Fibroblast of skin of right biceps (primary cell): ENCODE data around the gene ABCA5.
"Not testable (repeated sequence)": the region's sequence is repeated elsewhere in the genome, so short reads cannot be mapped to it uniquely, and the experiment has no call there.

ENCODE experiments used
- DNase-seq: peaks from one replicate; pipeline ENCODE4 v3.0.0-alpha.2; 2013

Gene ABCA5

DNA sequence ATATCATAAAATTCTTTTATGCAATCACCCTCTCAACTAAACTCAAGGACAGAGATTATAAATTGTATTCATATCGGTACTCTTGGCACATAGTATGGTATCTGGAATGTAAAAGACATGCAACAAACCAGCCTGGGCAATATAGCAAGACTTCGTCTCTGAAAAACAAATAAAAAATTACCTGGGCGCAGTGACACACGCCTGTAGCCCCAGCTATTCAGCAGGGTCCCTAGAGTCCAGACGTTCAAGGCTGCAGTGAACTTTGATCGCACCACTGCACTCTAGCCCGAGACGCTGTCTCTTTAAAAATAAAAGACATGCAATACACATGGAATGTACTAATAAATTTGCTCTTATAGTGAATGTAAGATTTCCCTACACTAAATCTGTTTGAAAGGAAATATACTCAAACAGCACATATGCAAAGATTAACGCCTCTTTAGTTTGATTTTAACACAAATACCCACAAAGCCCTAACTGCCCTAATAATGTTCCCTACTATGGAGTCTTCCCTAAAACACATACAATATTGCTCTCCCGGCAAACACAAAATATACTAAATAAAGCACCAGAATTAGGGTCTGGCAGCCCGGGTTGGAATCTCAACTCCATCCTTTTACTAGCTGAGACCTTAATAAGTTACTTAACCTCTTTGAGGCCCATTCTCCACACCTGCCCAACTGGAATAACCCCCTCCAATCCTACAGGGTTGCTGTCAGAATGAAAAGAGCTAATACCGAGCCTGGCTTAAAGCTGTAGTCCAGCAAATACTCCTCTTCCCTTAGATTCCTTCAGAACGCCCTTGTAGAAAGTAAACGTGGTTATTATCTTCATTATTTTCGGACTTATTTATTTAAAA is 1.2 kb downstream of the ABCA5 start:
- DNase-seq = no peak

DNA sequence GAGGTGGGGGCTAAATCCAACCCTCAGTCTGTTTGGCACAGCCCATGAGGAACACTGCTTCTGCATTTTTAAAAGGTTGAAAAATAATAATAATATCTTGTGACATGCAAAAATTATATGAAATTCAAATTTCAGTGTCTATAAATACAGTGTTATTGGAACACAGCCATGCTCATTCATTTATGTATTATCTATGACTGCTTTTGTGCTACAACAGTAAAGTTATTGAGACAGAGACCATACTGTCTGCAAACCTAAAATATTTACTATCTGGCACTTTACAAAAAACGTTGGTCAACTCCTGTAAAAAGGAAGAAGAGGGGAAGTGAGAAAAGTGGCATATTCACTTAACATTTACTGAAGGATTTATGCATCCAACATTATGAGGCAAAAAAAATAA is 3.1 kb downstream of the ABCA5 start:
- no peak for DNase-seq

DNA sequence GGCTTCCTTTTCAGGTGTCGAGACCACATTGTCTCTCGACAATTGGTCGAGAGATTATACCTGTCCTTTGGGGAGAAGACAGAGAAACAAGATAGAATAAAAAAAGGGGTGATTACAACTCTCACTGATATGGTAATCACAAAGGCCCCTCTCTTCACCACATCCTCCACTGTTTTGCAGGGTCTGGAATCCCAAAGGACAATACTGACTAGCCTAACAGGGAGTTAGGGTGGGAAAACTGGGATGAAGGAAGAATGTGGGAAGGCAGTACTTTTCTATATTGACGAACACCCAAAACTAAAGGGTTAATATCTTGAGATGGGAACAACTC is 6.1 kb downstream of the ABCA5 start:
- DNase-seq = no peak

DNA sequence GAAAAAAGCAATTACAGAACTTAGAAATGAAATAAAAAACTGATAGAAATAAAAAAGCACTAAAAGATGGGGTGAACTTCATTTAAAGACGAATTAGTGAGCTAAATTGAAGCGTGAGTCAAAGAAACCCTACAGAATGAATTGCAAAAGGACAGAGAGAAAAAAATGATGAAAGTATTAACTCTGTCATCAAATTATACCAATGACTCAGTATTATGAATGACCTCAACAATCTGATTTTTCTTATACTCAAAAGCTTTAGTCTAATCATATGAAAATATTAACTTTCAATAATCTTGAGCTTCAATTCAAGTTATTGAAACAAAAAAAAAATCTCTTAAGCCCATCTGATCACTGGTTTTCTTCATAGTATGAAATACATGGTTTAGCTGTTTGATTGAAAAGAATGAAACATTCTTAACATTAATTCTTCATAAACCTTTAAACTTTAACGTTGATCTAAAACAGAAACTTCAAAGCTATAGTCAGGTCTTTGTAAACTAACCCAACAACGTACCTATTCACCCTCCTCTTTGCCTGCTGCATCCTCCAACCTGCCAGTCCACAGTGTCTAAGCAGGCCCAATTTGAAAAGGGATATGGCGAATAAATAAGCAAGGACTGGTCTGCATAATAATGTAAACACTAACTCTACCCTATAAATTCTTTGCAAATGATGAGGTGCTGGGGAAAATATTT is 6.6 kb downstream of the ABCA5 start:
- peak; percentile 4 for DNase-seq

DNA sequence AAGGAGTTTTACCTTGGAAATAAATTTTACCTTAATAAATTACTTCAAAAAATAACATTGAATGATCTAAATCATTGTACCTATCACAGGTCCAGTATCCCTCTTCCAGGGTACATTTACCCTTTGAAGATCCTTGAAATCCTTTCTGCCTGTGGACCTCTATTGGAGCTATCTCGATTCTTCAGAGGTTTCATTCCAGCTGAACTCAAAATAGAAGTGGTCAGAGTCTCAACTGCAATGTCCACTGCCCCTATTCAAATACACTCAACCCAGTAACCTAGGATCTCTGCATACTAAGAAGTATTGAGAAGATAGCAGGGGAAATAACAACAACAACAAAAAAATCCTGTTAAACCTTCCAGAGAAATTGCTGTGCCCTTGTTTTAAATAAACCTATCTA is 9.3 kb downstream of the ABCA5 start:
- DNase-seq = no peak

DNA sequence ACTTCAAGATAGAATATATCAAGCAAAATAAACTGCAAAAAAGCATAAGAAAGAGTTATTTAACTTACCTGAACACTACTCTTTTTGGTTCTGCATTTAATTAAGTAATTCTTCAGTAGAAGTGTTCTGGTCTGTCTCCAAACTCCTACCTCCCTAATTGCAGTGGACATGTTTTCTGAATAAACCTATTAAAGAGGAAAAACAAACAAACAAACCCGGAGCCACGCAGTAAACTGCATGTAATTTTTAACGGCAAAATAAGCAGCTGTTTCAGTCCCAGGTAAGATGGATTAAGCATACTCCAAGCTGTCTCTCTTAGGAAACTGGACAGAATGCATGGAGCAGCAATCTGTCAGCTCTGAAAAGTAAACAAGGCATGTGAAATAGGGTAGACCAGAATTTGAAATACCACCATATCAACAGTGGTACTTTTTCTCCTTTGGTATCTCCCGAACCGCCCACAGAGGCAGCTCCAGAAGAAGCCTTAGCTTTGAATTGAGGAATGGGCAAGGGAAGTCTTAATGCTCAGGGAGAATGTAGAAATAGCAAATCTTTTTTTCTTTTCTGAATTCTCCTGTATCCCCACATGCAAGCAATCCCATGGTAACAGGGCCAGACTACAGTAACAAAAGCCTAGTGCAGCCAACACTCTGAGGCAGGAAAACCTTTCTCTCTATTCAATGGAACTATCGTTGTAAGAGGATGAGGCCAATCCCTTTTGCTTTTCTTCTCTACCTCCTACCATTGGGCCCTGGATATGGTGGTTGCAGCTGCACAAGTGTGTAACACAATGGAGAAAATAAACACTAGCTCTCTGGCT is 12.5 kb downstream of the ABCA5 start:
- DNase-seq = no peak

DNA sequence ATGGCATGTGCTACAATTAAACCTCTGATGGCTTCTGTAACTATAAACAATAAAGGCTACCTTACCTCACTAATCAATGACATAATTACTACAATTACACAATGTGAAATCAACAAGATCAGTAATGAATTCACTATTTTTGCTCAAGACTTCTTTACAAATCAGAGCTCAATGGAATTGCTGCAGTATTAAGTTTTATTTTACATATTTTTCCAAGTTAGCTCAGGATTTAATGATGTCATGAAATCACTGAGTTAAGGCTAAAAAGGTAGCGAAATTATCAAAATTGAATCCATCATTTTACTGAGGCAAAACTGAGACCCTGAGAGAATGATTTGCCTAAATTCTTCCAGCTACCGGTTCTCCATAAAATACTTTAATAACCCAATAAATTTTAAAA is 21.8 kb downstream of the ABCA5 start:
- DNase-seq = no peak

GRCh38 chr17:69302682-69303081 is 24.3 kb downstream of the ABCA5 start:
- DNase-seq = no peak

- DNase-seq = no peak
Observed at GRCh38 chr17:69300222-69300621, 26.7 kb downstream of the ABCA5 start.

DNA sequence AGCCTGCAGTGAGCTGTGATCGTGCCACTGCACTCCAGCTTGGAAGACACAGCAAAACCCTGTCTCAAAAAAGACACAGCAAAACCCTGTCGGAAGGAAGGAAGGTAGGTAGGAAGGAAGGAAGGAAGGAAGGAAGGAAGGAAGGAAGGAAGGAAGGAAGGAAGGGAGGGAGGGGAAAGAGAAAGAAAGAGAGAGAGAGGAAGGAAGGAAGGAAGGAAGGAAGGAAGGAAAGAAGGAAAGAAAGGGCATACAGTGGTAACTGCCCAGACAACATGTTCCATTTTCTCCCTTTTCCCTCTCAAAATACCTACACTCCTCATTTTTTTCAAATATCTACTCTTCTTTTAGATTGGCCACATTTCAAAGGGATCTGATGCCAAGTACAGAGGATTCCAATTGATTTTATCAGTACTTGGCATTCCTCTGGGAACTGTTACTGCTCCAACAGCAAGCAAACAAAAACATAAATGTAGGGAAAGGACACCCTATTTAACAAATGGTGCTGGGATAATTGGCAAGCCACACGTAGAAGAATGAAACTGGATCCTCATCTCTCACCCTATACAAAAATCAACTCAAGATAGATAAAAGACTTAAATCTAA is 28.7 kb downstream of the ABCA5 start:
- not testable (repeated sequence) for DNase-seq

GRCh38 chr17:69287168-69287567 is 39.8 kb downstream of the ABCA5 start:
- peak; percentile 20 for DNase-seq

GRCh38 chr17:69286257-69286656 is 40.7 kb downstream of the ABCA5 start:
- DNase-seq = peak; percentile 24

- no peak for DNase-seq
Observed at GRCh38 chr17:69284646-69285045, 42.3 kb downstream of the ABCA5 start.

- no peak for DNase-seq
Observed at GRCh38 chr17:69282002-69282401, 44.9 kb downstream of the ABCA5 start.

- DNase-seq = not testable (repeated sequence)
Observed at GRCh38 chr17:69276279-69276678, 50.7 kb downstream of the ABCA5 start.

DNA sequence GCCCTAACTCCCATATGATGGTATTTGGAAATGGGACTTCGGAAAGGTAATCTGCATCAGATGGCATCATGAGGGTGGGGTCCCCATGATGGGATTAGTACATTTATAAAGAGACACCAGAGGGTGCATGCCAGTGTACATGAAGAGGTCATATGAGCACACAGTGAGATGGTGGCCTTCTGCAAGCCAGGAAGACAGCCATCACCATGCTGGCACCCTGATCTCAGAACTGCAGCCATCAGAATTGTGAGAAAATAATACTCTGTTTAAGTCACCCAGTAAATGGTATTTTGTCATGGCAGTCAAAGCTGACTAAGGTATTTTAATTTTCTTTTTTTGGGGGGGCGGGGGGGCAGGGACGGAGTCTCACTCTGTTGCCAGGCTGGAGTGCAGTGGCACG is 51.2 kb downstream of the ABCA5 start:
- no peak for DNase-seq

GRCh38 chr17:69271023-69271422 is 55.9 kb downstream of the ABCA5 start:
- DNase-seq = no peak

- peak; percentile 94 for DNase-seq
Observed at GRCh38 chr17:69269131-69269998, 57.6 kb downstream of the ABCA5 start.

GRCh38 chr17:69268543-69269014 is 58.4 kb downstream of the ABCA5 start:
- DNase-seq = peak; percentile 34

GRCh38 chr17:69267219-69267618 is 59.7 kb downstream of the ABCA5 start:
- no peak for DNase-seq

DNA sequence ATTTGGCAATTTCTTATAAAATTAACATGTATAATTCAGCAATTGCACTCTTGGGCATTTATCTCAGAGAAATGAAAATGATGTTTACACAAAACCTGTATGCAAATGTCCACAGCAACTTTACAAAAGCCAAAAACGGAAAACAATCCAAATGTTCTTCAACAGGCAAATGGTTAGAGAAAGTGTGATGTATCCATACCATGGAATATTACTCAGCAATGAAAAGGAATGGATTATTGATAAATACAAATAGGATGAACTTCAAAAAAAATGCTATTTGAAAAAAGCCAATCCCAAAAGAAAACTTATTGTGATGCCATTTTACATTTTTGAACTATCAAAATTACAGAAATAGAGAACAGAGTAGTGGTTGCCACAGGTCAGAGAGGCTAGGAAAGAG is 61.1 kb downstream of the ABCA5 start:
- DNase-seq = no peak

GRCh38 chr17:69254187-69254586 is 72.7 kb downstream of the ABCA5 start:
- DNase-seq = peak; percentile 9
